B cell (primary cell): ENCODE measurements around the gene CDYL. TPM values are rescaled to one million over a fixed set of nuclear protein-coding genes. Genes with fewer than 3 reads are reported as not detected.

Experiments used
- ATAC-seq: fragments of 200-7000 bp; cut with Tn5 transposase; one replicate; pipeline ENCODE4 v1.10.0; 2021; ENCODE audit warnings: low read depth, mild to moderate bottlenecking, moderate number of reproducible peaks, moderate library complexity
- CTCF ChIA-PET: fragments of 350-600 bp; sonication (Branson Sonifier 250); formaldehyde crosslinking; loops from one replicate; lab custom pipeline; 2021; ENCODE audit warnings: antibody characterized with exemption, inconsistent platforms; lab: Charles Lee
- POLR2A ChIA-PET: fragments of 350-600 bp; sonication (Branson Sonifier 250); formaldehyde crosslinking; loops from one replicate; lab custom pipeline; 2021; ENCODE audit warnings: antibody characterized with exemption; lab: Charles Lee
- DNase-seq: peaks from one replicate; pipeline ENCODE4 v3.0.0; 2013
- H2AFZ ChIP-seq: 2 replicates; pipeline ENCODE4 v1.6.1; 2012; ENCODE audit warnings: mild to moderate bottlenecking, low read depth, low read length; ENCODE audit not compliant: insufficient read depth, poor library complexity, severe bottlenecking
- H3K27ac ChIP-seq, 2 donors: 1 replicate in 1 of 2; 2 replicates in 1 of 2; pipeline ENCODE4 v1.5.1; 2012 to 2013; ENCODE audit warnings: low read length in 2 of 2, mild to moderate bottlenecking in 2 of 2, moderate library complexity in 1 of 2
- H3K27me3 ChIP-seq, 4 experiments: fragments of 200-600 bp in 1 of 4; sonication (generic) in 1 of 4; replicated peaks in 1 of 4; 1 replicate in 2 of 4; 2 replicates in 2 of 4; pipeline versions ENCODE4 v1.6.1 to v1.7.0; 2013 to 2016; ENCODE audit warnings: low read length in 3 of 4, mild to moderate bottlenecking in 2 of 4, mixed read lengths in 1 of 4, moderate library complexity in 1 of 4; ENCODE audit not compliant: insufficient read depth in 4 of 4, control insufficient read depth in 3 of 4; ENCODE audit errors: control extremely low read depth in 1 of 4
- H3K36me3 ChIP-seq, 2 experiments: replicated peaks in 1 of 2; 1 replicate in 1 of 2; 2 replicates in 1 of 2; pipeline versions ENCODE4 v1.6.1 to v1.7.1; 2013; ENCODE audit warnings: low read length in 1 of 2; ENCODE audit not compliant: insufficient read depth in 2 of 2, control insufficient read depth in 1 of 2; ENCODE audit errors: control extremely low read depth in 1 of 2, extremely low read depth in 1 of 2
- H3K4me1 ChIP-seq, 2 donors: fragments of 200-600 bp in 1 of 2; sonication (generic) in 1 of 2; 1 replicate in 1 of 2; 2 replicates in 1 of 2; pipeline versions ENCODE4 v1.5.1 to v1.6.1; 2013 to 2017; ENCODE audit warnings: low read length in 2 of 2; ENCODE audit not compliant: control insufficient read depth in 2 of 2, insufficient read depth in 2 of 2
- H3K4me2 ChIP-seq: replicated peaks from 2 replicates; pipeline ENCODE3; 2012; ENCODE audit warnings: mild to moderate bottlenecking, low read depth, low read length; ENCODE audit not compliant: poor library complexity, severe bottlenecking
- H3K4me3 ChIP-seq, 5 experiments: fragments of 200-600 bp in 1 of 5; sonication (generic) in 1 of 5; 1 replicate in 3 of 5; 2 replicates in 2 of 5; pipeline versions ENCODE4 v1.5.1 to v1.7.0; 2011 to 2016; ENCODE audit warnings: low read length in 4 of 5, mild to moderate bottlenecking in 4 of 5, low read depth in 2 of 5, control low read depth in 1 of 5, moderate library complexity in 1 of 5; ENCODE audit not compliant: insufficient read depth in 1 of 5; ENCODE audit errors: control extremely low read depth in 1 of 5, extremely low read depth in 1 of 5
- H3K79me2 ChIP-seq: fragments of 200-600 bp; sonication (generic); one replicate; pipeline ENCODE4 v1.6.0; 2016; ENCODE audit warnings: low read length; ENCODE audit not compliant: control insufficient read depth, insufficient read depth
- H3K9ac ChIP-seq: fragments of 200-600 bp; sonication (generic); 2 replicates; pipeline ENCODE4 v1.6.1; 2017; ENCODE audit warnings: mild to moderate bottlenecking, low read length, moderate library complexity
- H3K9me3 ChIP-seq, 3 donors: one replicate each; pipeline versions ENCODE4 v1.6.1 to v1.7.1; 2013; ENCODE audit warnings: low read length in 2 of 3; ENCODE audit not compliant: control insufficient read depth in 2 of 3, insufficient read depth in 1 of 3; ENCODE audit errors: control extremely low read depth in 1 of 3
- H4K20me1 ChIP-seq: 2 replicates; pipeline ENCODE4 v1.6.0; 2012; ENCODE audit warnings: mild to moderate bottlenecking, low read length; ENCODE audit not compliant: insufficient read depth, control insufficient read depth, poor library complexity, severe bottlenecking
- H3K27ac Mint-ChIP-seq: one replicate; pipeline ENCODE4 v1.8.0; 2021; ENCODE audit warnings: mixed read lengths
- H3K27me3 Mint-ChIP-seq: one replicate; pipeline ENCODE4 v1.8.0; 2021; ENCODE audit warnings: mixed read lengths
- H3K4me1 Mint-ChIP-seq: one replicate; pipeline ENCODE4 v1.8.0; 2021; ENCODE audit warnings: mixed read lengths
- H3K4me3 Mint-ChIP-seq: one replicate; pipeline ENCODE4 v1.8.0; 2021; ENCODE audit warnings: mixed read lengths
- H3K9me3 Mint-ChIP-seq: one replicate; pipeline ENCODE4 v1.8.0; 2022; ENCODE audit warnings: mixed read lengths; ENCODE audit not compliant: insufficient read depth
- CTCF ChIP-seq: fragments of 200-600 bp; IDR thresholded peaks from one replicate; pipeline ENCODE4 v1.8.0; 2022; ENCODE audit warnings: antibody characterized with exemption, mild to moderate bottlenecking
- EZH2 ChIP-seq: IDR thresholded peaks from 2 replicates; pipeline ENCODE4 v1.6.1; 2012; ENCODE audit warnings: borderline replicate concordance, low read depth, mild to moderate bottlenecking, moderate library complexity, low read length; ENCODE audit not compliant: insufficient read depth, poor library complexity, severe bottlenecking
- WGBS: methylation state at CpG from one replicate; pipeline ENCODE4 v1.1.5; 2013; ENCODE audit warnings: missing lambda C conversion rate; ENCODE audit not compliant: insufficient coverage; 5-methylcytosine and 5-hydroxymethylcytosine counted together
- intact Hi-C: fragments of 100-400 bp; cut with micrococcal nuclease; formaldehyde crosslinking; loops from one replicate; pipeline ENCODE4 v1.10.0; 2022
- polyA plus RNA-seq: library from polyadenylated mRNA; depleted of rRNA; stranded (reverse); fragments of >200 nt; gene quantifications from 2 replicates; pipeline ENCODE4 v1.2.3, GENCODE V29; 2012
- total RNA-seq, 2 donors: library from RNA; stranded (reverse); fragments of 120-200 nt in 1 of 2; gene quantifications; 1 replicate in 1 of 2; 2 replicates in 1 of 2; pipeline versions ENCODE4 v1.2.3 to v1.2.4, GENCODE V29; 2013 to 2022

The CDYL gene
- total and polyA plus RNA-seq, 2 donors (not counting 1 experiment from before 2014, with no cell fraction given), result 15.6 to 63.0 TPM

GRCh38 chr6:4870821-4871494 is 94.8 kb downstream of the CDYL start:
- H2AFZ ChIP-seq, result no peak overlapping the region
- Mint-ChIP-seq H3K27me3 (no peaks in the 10 kb centered on the region), H3K9me3 (peaks cover 9% of the 10 kb centered on the region), H3K4me1 (peaks cover 37% of the 10 kb centered on the region), H3K27ac (no peak overlapping the region), H3K4me3 (no peak overlapping the region)
- H3K27ac ChIP-seq, result no peak overlapping the region
- DNase-seq (no peak), ATAC-seq (no peak)
- no peaks in the 10 kb centered on the region for H3K27me3 ChIP-seq
- H3K36me3 ChIP-seq, result no peaks in the 10 kb centered on the region
- peaks cover 97% of the 10 kb centered on the region for H3K79me2 ChIP-seq
- intact Hi-C loops, result no loop called here
- no peak overlapping the region for H3K4me2 ChIP-seq
- no peak overlapping the region for H3K4me3 ChIP-seq
- no CpG with 5 or more reads among the region's 3 CpGs for WGBS
- ChIA-PET POLR2A (no interaction called here), CTCF (no interaction called here)
- no peak for TF ChIP-seq CTCF
- TF ChIP-seq EZH2, result no peak
- H3K9me3 ChIP-seq, result peaks cover 2 to 5% (median 4%) of the 10 kb centered on the region in 3 donors
- H3K4me1 ChIP-seq, result peaks cover 4 to 12% of the 10 kb centered on the region in 2 donors
- H3K9ac ChIP-seq, result no peak overlapping the region
- H4K20me1 ChIP-seq, result peaks cover 54% of the 10 kb centered on the region

GRCh38 chr6:4871825-4872224 is 95.6 kb downstream of the CDYL start:
- Histone ChIP-seq H3K4me2 (no peak overlapping the region), H3K36me3 (no peaks in the 10 kb centered on the region), H3K9me3 (peaks cover 2 to 5% (median 4%) of the 10 kb centered on the region in 3 donors), H3K4me3 (no peak overlapping the region), H3K4me1 (peaks cover 4 to 12% of the 10 kb centered on the region in 2 donors), H3K27me3 (no peaks in the 10 kb centered on the region), H4K20me1 (peaks cover 60% of the 10 kb centered on the region), H2AFZ (no peak overlapping the region), H3K9ac (no peak overlapping the region), H3K27ac (no peak overlapping the region), H3K79me2 (peaks cover 98% of the 10 kb centered on the region)
- H3K4me3 Mint-ChIP-seq, result no peak overlapping the region
- H3K27me3 Mint-ChIP-seq, result no peaks in the 10 kb centered on the region
- no peak for TF ChIP-seq EZH2
- TF ChIP-seq CTCF, result no peak
- DNase-seq (no peak), ATAC-seq (no peak)
- POLR2A ChIA-PET, result interaction anchor here (0.6 kb wide), 1 partner anchor 571 kb away, joined by 3 read pairs; no protein-coding TSS in a partner anchor
- H3K27ac Mint-ChIP-seq, result no peak overlapping the region
- intact Hi-C loops, result no loop called here
- peaks cover 41% of the 10 kb centered on the region for H3K4me1 Mint-ChIP-seq
- peaks cover 9% of the 10 kb centered on the region for H3K9me3 Mint-ChIP-seq
- 98% methylated on average over 4 of the region's 5 CpGs for whole genome bisulfite sequencing
- CTCF ChIA-PET, result no interaction called here
